ENCODE data around the gene PIK3IP1.
"Not testable (repeated sequence)": the region's sequence is repeated elsewhere in the genome, so short reads cannot be mapped to it uniquely, and the experiment has no call there.

PIK3IP1 gene

GRCh38 chr22:31244943-31245451 is 47.3 kb downstream of the PIK3IP1 start:
- TF ChIP-seq CTCF (conservative IDR thresholded peaks at IDR 0.05), result no peak
- no peak overlapping the region for H3K27ac ChIP-seq

GRCh38 chr22:31244046-31244942 is 48.0 kb downstream of the PIK3IP1 start:
- TF ChIP-seq CTCF (conservative IDR thresholded peaks at IDR 0.05), result no peak
- no peak overlapping the region for H3K27ac ChIP-seq

- H3K27ac ChIP-seq, result no peak overlapping the region
- TF ChIP-seq CTCF (conservative IDR thresholded peaks at IDR 0.05), result no peak
Observed at GRCh38 chr22:31243339-31244045, 48.8 kb downstream of the PIK3IP1 start.

GRCh38 chr22:31241936-31242335 is 50.4 kb downstream of the PIK3IP1 start:
- H3K27ac ChIP-seq, result no peak overlapping the region
- no peak for TF ChIP-seq CTCF (conservative IDR thresholded peaks at IDR 0.05)

GRCh38 chr22:31241200-31241599 is 51.1 kb downstream of the PIK3IP1 start:
- no peak overlapping the region for H3K27ac ChIP-seq
- TF ChIP-seq CTCF (conservative IDR thresholded peaks at IDR 0.05), result no peak

GRCh38 chr22:31239771-31240370 is 52.4 kb downstream of the PIK3IP1 start:
- H3K27ac ChIP-seq, result no peak overlapping the region
- no peak for TF ChIP-seq CTCF (conservative IDR thresholded peaks at IDR 0.05)

GRCh38 chr22:31238057-31238456 is 54.2 kb downstream of the PIK3IP1 start:
- H3K27ac ChIP-seq, result no peak overlapping the region
- no peak for TF ChIP-seq CTCF (conservative IDR thresholded peaks at IDR 0.05)

GRCh38 chr22:31236044-31236443 is 56.2 kb downstream of the PIK3IP1 start:
- H3K27ac ChIP-seq, result not testable (repeated sequence)

Data from VCaP (cell line).